GM13976 (cell line): ENCODE data around the gene OSBPL7.

ENCODE experiments used
- DNase-seq: peaks from one replicate; pipeline ENCODE4 v3.0.0; 2012; ENCODE audit warnings: low spot score
- CTCF ChIP-seq: IDR thresholded peaks from 2 replicates; pipeline ENCODE4 v1.5.1; 2012; ENCODE audit warnings: borderline replicate concordance, mild to moderate bottlenecking; ENCODE audit not compliant: insufficient read depth; ENCODE audit errors: extremely low read depth, missing control alignments, control extremely low read depth
- in situ Hi-C: fragments of 300-500 bp; cut with MboI; formaldehyde crosslinking; loops from one replicate; pipeline ENCODE4 v1.12.0; 2022; ENCODE audit warnings: low sequenced_read_pairs, mixed read lengths, inconsistent platforms; ENCODE audit not compliant: unreplicated experiment

OSBPL7 gene

GRCh38 chr17:47864791-47865216, 43.2 kb upstream of the OSBPL7 start:
- in situ Hi-C loops = no loop called here
- DNase-seq = no peak
- no peak for TF ChIP-seq CTCF

- no peak for TF ChIP-seq CTCF
- in situ Hi-C loops = no loop called here
- DNase-seq = no peak
These were observed 41.2 kb upstream of the OSBPL7 start for GRCh38 chr17:47862621-47863440.

GRCh38 chr17:47860386-47860785, 38.8 kb upstream of the OSBPL7 start:
- TF ChIP-seq CTCF = no peak
- in situ Hi-C loops = no loop called here
- DNase-seq = no peak

- TF ChIP-seq CTCF = no peak
- no peak for DNase-seq
- in situ Hi-C loops = no loop called here
These were observed 36.2 kb upstream of the OSBPL7 start for GRCh38 chr17:47857551-47858455.

- in situ Hi-C loops = no loop called here
- DNase-seq = no peak
- no peak for TF ChIP-seq CTCF
These were observed 35.2 kb upstream of the OSBPL7 start for GRCh38 chr17:47856830-47857229.

- in situ Hi-C loops = no loop called here
- no peak for DNase-seq
- no peak for TF ChIP-seq CTCF
These were observed 34.1 kb upstream of the OSBPL7 start for GRCh38 chr17:47855737-47856136.
